Suprapubic skin (tissue), 4 donors: ENCODE data around the gene EXD3. TPM values are rescaled to one million over a fixed set of nuclear protein-coding genes. Genes with fewer than 3 reads are reported as not detected.

Source experiments
- DNase-seq, 2 donors: peaks; one replicate each; pipeline ENCODE4 v3.0.0-alpha.2; 2019; ENCODE audit warnings: low spot score in 2 of 2
- H3K27ac ChIP-seq: fragments of 200-600 bp; sonication (generic); one replicate; pipeline ENCODE4 v1.5.1; 2019
- H3K27me3 ChIP-seq: fragments of 200-600 bp; sonication (generic); one replicate; pipeline ENCODE4 v1.5.1; 2019
- H3K36me3 ChIP-seq: fragments of 200-600 bp; sonication (generic); one replicate; pipeline ENCODE4 v1.5.1; 2019
- H3K4me1 ChIP-seq: fragments of 200-600 bp; sonication (generic); one replicate; pipeline ENCODE4 v1.5.1; 2019
- H3K4me3 ChIP-seq: fragments of 200-600 bp; sonication (generic); one replicate; pipeline ENCODE4 v1.5.1; 2019; ENCODE audit warnings: mild to moderate bottlenecking
- H3K9me3 ChIP-seq: fragments of 200-600 bp; sonication (generic); one replicate; pipeline ENCODE4 v1.5.1; 2019
- EP300 ChIP-seq: sonication (generic); formaldehyde crosslinking; IDR thresholded peaks from one replicate; pipeline ENCODE4 v1.6.1; 2017; ENCODE audit warnings: antibody characterized with exemption
- POLR2A ChIP-seq, 2 donors: fragments of 450-650 bp; IDR thresholded peaks; one replicate each; pipeline ENCODE4 v1.6.1; 2017; ENCODE audit warnings: antibody characterized with exemption in 2 of 2, mild to moderate bottlenecking in 2 of 2, moderate library complexity in 2 of 2
- POLR2AphosphoS5 ChIP-seq, 3 donors: sonication (generic); formaldehyde crosslinking; IDR thresholded peaks; one replicate each; pipeline ENCODE4 v1.6.1; 2017; ENCODE audit warnings: antibody characterized with exemption in 3 of 3
- WGBS: methylation state at CpG from one replicate; pipeline ENCODE4 v1.1.5; 2018; 5-methylcytosine and 5-hydroxymethylcytosine counted together
- total RNA-seq, 4 donors: library from RNA; depleted of rRNA; stranded (reverse); fragments of >200 nt; gene quantifications; one replicate each; pipeline ENCODE4 v1.1.0, GENCODE V29; 2016
- TF ChIP-seq, protein P1 (sequence below), 2 donors: fragments of 200-600 bp in 1 of 2; fragments of 450-650 bp in 1 of 2; sonication (generic) in 1 of 2; IDR thresholded peaks; one replicate each; pipeline ENCODE4 v1.5.1; 2016 to 2019; ENCODE audit warnings: antibody characterized with exemption in 2 of 2, mild to moderate bottlenecking in 1 of 2, moderate library complexity in 1 of 2

Gene EXD3
- total RNA-seq, 4 donors from 2014 or later: 7.3 to 54.0 (median 16.4) TPM

DNA sequence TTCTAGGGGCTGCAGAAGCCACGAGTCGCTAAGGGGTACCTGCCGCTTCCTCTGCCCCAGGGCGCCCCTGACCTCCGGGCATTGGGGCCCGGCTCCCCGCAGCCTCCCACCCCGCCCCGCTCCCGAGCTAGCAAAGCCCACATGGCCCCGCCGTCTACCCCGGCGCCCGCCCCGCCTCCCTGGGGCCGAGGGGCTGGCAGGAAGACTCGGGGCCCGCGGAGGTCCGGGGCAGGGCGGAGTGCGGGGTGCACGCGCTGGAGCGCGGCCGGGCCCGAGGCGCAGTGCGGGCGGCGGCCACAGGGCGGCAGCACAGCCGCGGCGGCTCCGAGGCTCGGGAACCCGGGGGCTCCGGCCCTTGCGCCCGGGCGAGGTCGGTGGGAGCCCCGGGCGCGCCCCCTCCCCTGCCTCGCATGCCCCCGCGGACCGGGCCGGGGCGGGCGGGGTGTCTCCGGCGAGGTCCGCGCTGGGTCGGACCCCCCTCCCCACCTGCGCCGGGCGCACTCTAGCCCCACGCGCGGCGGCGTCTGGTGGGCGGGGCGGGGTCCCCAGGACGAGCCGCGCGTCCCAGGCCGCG is 127.6 kb downstream of the EXD3 start:
- H3K27me3 ChIP-seq: peaks cover 60% of the 10 kb centered on the region

DNA sequence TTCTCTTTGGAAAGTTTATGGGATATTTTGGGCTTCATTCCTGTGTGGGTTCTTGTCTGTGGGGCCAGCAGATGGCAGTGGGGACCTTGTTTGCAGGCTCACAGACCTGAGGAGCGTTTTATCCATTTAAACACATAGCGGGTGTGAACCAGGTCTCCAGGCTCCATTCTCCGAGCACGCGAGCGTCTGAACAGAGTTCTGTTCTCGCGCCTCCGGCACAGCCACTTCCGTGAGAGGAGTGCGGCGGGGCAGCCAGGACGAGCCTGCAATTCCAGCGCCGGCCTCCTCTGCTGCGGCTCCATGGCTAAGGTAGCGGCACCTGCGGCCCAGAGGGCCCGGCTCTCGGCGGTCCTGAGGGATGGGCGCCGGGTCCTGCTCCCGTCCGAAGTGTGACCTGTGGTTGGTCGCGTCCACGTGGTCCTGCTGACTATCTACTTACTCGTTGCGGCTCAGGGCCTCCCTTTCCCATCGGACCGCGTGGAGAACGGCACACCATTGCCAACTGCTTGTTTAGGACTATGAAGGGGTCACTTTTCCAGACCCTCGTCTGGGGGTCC is 128.2 kb downstream of the EXD3 start:
- H3K27ac ChIP-seq: no peak overlapping the region
- no peak for TF ChIP-seq POLR2AphosphoS5 (IDR thresholded peaks at IDR 0.05)
- no peak for TF ChIP-seq POLR2A (IDR thresholded peaks at IDR 0.05)
- TF ChIP-seq, protein P1, sequence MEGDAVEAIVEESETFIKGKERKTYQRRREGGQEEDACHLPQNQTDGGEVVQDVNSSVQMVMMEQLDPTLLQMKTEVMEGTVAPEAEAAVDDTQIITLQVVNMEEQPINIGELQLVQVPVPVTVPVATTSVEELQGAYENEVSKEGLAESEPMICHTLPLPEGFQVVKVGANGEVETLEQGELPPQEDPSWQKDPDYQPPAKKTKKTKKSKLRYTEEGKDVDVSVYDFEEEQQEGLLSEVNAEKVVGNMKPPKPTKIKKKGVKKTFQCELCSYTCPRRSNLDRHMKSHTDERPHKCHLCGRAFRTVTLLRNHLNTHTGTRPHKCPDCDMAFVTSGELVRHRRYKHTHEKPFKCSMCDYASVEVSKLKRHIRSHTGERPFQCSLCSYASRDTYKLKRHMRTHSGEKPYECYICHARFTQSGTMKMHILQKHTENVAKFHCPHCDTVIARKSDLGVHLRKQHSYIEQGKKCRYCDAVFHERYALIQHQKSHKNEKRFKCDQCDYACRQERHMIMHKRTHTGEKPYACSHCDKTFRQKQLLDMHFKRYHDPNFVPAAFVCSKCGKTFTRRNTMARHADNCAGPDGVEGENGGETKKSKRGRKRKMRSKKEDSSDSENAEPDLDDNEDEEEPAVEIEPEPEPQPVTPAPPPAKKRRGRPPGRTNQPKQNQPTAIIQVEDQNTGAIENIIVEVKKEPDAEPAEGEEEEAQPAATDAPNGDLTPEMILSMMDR (IDR thresholded peaks at IDR 0.05): no peak
- TF ChIP-seq EP300: no peak

More for the DNA sequence above, 127.6 kb downstream of the EXD3 start:
- WGBS: no CpG with 5 or more reads among the region's 76 CpGs
- Histone ChIP-seq H3K4me1 (peaks cover 45% of the 10 kb centered on the region), H3K4me3 (peak overlapping the region; percentile 53), H3K9me3 (no peaks in the 10 kb centered on the region), H3K27ac (no peak overlapping the region), H3K36me3 (no peaks in the 10 kb centered on the region)
- no peak for DNase-seq
- TF ChIP-seq, protein P1 (IDR thresholded peaks at IDR 0.05): peak; percentile 64 to 81
- no peak for TF ChIP-seq EP300

DNA sequence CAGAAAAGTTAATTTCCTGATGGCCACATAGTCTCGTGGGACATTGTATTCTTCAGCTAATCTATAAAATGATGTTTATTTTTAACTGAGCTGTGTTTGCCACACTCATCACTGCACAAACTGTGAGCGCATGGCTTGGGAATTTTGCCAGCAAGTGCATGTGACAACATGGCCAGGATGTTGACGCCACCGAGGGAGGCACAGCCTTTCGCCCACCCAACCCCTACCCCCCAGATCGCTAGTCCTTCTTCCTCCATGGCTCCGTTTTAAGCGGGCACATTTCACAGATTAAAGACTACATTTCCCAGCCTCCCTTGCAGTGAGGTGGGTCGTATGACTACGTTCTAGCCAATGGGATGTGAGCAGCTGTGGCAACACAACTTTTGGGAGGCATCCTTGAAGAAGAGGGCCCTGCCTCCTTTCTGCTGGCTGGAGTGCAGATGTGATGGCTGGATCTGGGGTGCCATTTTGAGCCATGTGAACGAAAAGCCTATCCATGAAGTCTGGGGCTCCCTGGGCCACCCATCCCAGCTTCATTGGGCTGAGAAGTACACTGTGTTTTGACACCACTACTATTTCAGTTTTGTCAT is 128.8 kb downstream of the EXD3 start:
- peaks cover 35% of the 10 kb centered on the region for H3K4me1 ChIP-seq
- peaks cover 50% of the 10 kb centered on the region for H3K27me3 ChIP-seq
- no peaks in the 10 kb centered on the region for H3K9me3 ChIP-seq
- H3K4me3 ChIP-seq: no peak overlapping the region
- WGBS: 44% methylated on average over 11 of the region's 11 CpGs
- DNase-seq: no peak
- H3K36me3 ChIP-seq: no peaks in the 10 kb centered on the region
- no peak overlapping the region for H3K27ac ChIP-seq
- no peak for TF ChIP-seq EP300

More for the DNA sequence above, 128.2 kb downstream of the EXD3 start:
- no peak for DNase-seq
- 12% methylated on average over 32 of the region's 35 CpGs for WGBS
- Histone ChIP-seq H3K4me1 (peaks cover 39% of the 10 kb centered on the region), H3K36me3 (no peaks in the 10 kb centered on the region), H3K9me3 (no peaks in the 10 kb centered on the region), H3K4me3 (peak overlapping the region; percentile 53), H3K27me3 (peaks cover 56% of the 10 kb centered on the region)

DNA sequence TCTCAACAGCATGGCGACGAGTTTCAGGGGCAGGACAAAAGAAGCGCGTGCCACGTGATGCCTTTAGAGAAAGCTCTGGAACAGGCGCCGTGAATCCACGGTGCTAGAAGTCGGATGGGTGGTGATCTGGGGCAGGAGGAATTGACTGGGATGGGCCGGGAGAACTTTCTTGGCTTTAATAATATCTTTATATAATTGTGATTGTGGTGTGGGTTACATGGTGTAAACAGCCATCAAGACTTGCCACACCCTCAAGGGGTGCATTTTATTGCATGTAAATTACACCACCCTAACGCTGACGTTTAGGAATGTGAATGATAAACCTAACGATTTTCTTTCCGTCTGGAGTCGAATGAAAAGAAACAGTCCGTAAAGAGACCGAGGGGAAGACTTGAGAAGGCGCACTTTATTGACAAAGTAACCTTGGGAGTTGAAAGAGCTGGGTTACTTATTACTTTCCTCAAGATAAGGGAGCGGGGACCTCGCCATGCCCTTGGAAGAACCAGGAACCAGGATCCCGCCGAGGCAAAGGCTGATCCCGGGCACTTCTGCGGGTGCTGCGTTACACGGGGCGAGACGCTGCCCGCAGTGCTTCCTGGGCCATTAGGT is 129.4 kb downstream of the EXD3 start:
- DNase-seq: no peak
- H3K4me3 ChIP-seq: no peak overlapping the region

DNA sequence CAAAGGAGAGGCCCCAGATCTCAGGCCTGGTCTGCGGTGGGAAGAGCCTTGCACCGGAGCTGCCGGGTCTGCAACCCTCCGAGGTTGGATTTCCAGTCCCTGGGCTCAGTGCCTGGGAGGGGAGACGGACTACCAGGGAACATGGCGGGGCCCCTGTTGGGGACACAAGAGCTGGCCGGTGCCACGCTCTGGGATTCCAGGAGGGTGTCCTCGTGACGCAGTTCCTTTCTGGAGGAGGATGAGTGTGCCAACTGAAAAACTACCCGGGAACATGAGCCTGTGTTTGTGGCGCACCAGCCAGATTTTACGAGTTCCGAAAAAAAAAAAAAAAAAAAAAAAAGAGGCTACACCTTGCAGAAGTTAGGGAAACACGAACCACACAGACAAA is 129.9 kb downstream of the EXD3 start:
- H3K27me3 ChIP-seq: peaks cover 40% of the 10 kb centered on the region
- TF ChIP-seq POLR2AphosphoS5 (IDR thresholded peaks at IDR 0.05): no peak
- no peaks in the 10 kb centered on the region for H3K9me3 ChIP-seq
- peaks cover 29% of the 10 kb centered on the region for H3K4me1 ChIP-seq
- 55% methylated on average over 14 of the region's 15 CpGs for WGBS
- no peak overlapping the region for H3K4me3 ChIP-seq
- H3K36me3 ChIP-seq: no peaks in the 10 kb centered on the region
- H3K27ac ChIP-seq: no peak overlapping the region
- no peak for DNase-seq

More for the DNA sequence above, 129.4 kb downstream of the EXD3 start:
- WGBS: 64% methylated on average over 29 of the region's 29 CpGs
- no peaks in the 10 kb centered on the region for H3K36me3 ChIP-seq
- H3K27ac ChIP-seq: no peak overlapping the region
- TF ChIP-seq, protein P1 (IDR thresholded peaks at IDR 0.05): no peak
- TF ChIP-seq EP300: no peak
- TF ChIP-seq POLR2AphosphoS5 (IDR thresholded peaks at IDR 0.05): no peak
- no peak for TF ChIP-seq POLR2A (IDR thresholded peaks at IDR 0.05)
- peaks cover 44% of the 10 kb centered on the region for H3K27me3 ChIP-seq
- no peaks in the 10 kb centered on the region for H3K9me3 ChIP-seq
- H3K4me1 ChIP-seq: peaks cover 29% of the 10 kb centered on the region

DNA sequence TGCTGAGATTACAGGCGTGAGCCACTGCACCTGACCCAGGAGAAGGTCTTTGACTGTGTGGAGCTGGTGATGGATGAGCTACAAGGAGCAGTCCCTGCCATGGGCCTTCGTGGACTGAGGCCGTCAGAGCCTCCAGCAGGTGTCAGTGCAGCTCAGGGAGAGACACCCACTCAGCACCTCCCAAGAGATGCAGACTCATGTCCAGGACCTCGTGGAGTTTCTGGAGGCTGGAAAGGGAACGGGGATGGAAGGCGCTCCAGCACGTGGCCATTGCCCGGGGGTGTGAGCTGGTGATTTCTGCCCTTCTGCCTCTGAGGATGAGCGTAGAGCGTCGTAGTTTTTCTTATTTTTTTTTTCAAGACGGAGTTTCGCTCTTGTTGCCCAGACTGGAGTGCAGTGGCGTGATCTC is 136.0 kb downstream of the EXD3 start:
- H3K27me3 ChIP-seq: no peaks in the 10 kb centered on the region
- no peak overlapping the region for H3K27ac ChIP-seq
- no peaks in the 10 kb centered on the region for H3K4me1 ChIP-seq
- WGBS: 57% methylated on average over 12 of the region's 14 CpGs
- DNase-seq: peak in 1 of 2 donors; percentile 65
- no peak overlapping the region for H3K4me3 ChIP-seq
- TF ChIP-seq EP300: no peak
- no peak for TF ChIP-seq POLR2AphosphoS5 (IDR thresholded peaks at IDR 0.05)
- TF ChIP-seq, protein P1 (IDR thresholded peaks at IDR 0.05): peak; percentile 41 to 47
- TF ChIP-seq POLR2A (IDR thresholded peaks at IDR 0.05): no peak
- no peaks in the 10 kb centered on the region for H3K9me3 ChIP-seq
- H3K36me3 ChIP-seq: no peaks in the 10 kb centered on the region
